Nephron progenitor cell (in vitro differentiated cells): Measurements from ENCODE around the gene PRPF40A.
"Not testable (repeated sequence)": the region's sequence is repeated elsewhere in the genome, so short reads cannot be mapped to it uniquely, and the experiment has no call there.

Experiments used
- DNase-seq: peaks from one replicate; pipeline ENCODE4 v3.0.0; 2021
- H3K27ac Mint-ChIP-seq: 2 replicates; pipeline ENCODE4 v1.8.0; 2021; ENCODE audit warnings: mild to moderate bottlenecking, moderate library complexity, mixed read lengths
- H3K27me3 Mint-ChIP-seq: 2 replicates; pipeline ENCODE4 v1.8.0; 2021; ENCODE audit warnings: mild to moderate bottlenecking, low read depth, mixed read lengths; ENCODE audit not compliant: poor library complexity
- H3K36me3 Mint-ChIP-seq: 2 replicates; pipeline ENCODE4 v1.8.0; 2021; ENCODE audit warnings: low read depth, mixed read lengths
- H3K4me1 Mint-ChIP-seq: 2 replicates; pipeline ENCODE4 v1.8.0; 2021; ENCODE audit warnings: mixed read lengths
- H3K4me3 Mint-ChIP-seq: 2 replicates; pipeline ENCODE4 v1.8.0; 2021; ENCODE audit warnings: mild to moderate bottlenecking, moderate library complexity, mixed read lengths
- H3K9me3 Mint-ChIP-seq: 2 replicates; pipeline ENCODE4 v1.8.0; 2021; ENCODE audit warnings: mild to moderate bottlenecking, moderate library complexity, mixed read lengths
- TF ChIP-seq, protein P1 (sequence below): fragments of 200-600 bp; sonication (generic); IDR thresholded peaks from 2 replicates; pipeline ENCODE4 v1.5.0; 2021; ENCODE audit warnings: antibody characterized with exemption

PRPF40A gene

DNA sequence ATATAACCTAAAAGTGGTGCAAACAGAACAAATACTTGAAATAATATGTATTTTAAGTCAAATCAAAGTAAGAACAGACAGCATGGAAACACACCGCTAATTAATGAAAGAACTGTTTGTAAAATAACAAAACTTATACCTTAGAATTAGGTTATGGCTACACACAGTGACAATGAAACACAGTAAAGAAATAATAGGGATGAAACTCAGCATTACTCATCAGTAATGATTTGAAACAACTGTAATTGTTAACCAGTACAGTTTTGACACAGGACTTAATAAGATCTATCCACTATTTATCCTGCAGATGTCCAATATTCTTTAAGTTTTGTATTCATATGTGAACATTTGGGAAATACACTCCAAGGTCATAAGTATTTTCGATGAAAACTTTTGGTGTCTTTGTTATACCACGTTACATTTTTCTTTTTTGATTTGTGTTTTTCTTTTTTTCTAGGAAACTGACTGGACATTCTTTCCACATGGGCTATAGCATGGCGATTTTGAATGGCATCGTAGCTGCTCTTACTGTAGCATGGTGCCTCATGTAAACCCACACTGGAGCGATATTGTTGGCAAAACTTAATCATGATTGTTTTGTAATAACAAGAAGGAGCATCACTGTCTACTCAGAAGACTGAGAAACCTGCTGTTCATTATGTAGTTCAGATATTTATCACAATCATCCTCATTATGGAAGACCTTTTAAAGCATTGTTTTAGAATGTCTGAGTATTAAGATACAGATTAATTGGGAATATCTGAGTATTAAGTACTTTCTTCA lies 42.2 kb upstream of the PRPF40A start:
- Mint-ChIP-seq H3K27ac (no peak overlapping the region), H3K36me3 (peaks cover 51% of the 10 kb centered on the region), H3K27me3 (no peaks in the 10 kb centered on the region), H3K4me1 (peaks cover 5% of the 10 kb centered on the region), H3K4me3 (no peak overlapping the region), H3K9me3 (no peaks in the 10 kb centered on the region)
- no peak for DNase-seq
- TF ChIP-seq, protein P1, sequence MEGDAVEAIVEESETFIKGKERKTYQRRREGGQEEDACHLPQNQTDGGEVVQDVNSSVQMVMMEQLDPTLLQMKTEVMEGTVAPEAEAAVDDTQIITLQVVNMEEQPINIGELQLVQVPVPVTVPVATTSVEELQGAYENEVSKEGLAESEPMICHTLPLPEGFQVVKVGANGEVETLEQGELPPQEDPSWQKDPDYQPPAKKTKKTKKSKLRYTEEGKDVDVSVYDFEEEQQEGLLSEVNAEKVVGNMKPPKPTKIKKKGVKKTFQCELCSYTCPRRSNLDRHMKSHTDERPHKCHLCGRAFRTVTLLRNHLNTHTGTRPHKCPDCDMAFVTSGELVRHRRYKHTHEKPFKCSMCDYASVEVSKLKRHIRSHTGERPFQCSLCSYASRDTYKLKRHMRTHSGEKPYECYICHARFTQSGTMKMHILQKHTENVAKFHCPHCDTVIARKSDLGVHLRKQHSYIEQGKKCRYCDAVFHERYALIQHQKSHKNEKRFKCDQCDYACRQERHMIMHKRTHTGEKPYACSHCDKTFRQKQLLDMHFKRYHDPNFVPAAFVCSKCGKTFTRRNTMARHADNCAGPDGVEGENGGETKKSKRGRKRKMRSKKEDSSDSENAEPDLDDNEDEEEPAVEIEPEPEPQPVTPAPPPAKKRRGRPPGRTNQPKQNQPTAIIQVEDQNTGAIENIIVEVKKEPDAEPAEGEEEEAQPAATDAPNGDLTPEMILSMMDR: no peak

DNA sequence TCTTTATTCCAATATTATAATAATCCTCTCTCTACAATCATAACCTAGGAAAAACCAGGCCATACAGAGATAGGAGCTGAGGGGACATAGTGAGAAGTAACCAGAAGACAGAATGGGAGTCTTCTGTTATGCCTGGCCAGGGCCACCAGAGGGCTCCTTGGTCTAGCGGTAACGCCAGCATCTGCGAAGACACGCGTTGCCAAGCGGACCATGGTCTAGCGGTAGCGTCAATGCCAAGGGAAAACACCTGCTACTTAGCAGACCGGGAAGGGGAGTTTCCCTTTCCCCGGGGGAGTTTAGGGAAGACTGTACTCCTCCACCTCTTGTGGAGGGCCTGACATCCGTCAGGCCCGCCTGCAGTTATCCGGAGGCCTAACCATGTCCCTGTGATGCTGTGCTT lies 37.8 kb upstream of the PRPF40A start:
- Mint-ChIP-seq H3K27me3 (no peaks in the 10 kb centered on the region), H3K9me3 (no peaks in the 10 kb centered on the region), H3K4me1 (peaks cover 5% of the 10 kb centered on the region), H3K4me3 (no peak overlapping the region), H3K27ac (no peak overlapping the region), H3K36me3 (peaks cover 74% of the 10 kb centered on the region)
- TF ChIP-seq, protein P1: peak; percentile 61
- peak; percentile 56 for DNase-seq

DNA sequence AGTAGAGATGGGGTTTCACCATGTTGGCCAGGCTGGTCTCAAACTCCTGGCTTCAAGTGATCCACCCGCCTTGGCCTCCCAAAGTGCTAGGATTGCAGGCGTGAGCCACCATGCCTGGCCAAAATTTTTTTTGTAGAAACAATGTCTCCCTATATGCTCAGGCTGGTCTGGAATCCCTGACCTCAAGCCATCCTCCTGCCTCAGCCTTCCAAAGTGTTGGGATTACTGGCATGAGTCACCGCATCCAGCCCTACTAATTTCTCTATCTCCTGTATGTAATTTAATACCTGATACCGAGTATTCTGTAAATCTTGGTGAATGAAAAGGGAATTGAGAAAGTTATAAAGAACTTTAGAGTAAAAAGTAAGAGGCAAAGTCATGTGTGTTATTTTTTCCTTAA lies 30.5 kb upstream of the PRPF40A start:
- H3K9me3 Mint-ChIP-seq, H3K27me3 Mint-ChIP-seq, H3K4me3 Mint-ChIP-seq, H3K27ac Mint-ChIP-seq, DNase-seq, H3K4me1 Mint-ChIP-seq: not testable (repeated sequence)
- peaks cover 52% of the 10 kb centered on the region for H3K36me3 Mint-ChIP-seq

DNA sequence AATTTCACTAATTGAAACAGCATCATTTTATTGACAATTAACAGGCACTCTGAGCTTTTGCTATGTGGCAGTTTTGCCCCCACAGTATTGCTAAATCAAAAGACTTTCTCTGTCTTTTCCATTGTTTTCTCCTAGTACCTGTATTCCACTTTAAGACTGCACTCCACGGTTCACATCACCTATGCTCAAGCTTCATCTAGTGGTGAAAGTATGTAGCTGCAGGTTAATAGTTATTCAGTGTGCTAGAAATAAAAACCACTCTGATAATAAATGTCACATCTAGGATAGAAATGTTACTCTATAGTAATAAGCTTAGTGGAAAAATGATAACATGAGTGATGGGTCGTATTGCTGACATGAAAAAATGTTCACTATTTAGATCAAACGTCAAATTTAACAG lies 25.7 kb upstream of the PRPF40A start:
- TF ChIP-seq, protein P1: peak; percentile 45
- Mint-ChIP-seq H3K9me3 (peaks cover 22% of the 10 kb centered on the region), H3K36me3 (peaks cover 40% of the 10 kb centered on the region), H3K27ac (no peak overlapping the region), H3K27me3 (no peaks in the 10 kb centered on the region), H3K4me3 (no peak overlapping the region), H3K4me1 (no peaks in the 10 kb centered on the region)
- DNase-seq: no peak

DNA sequence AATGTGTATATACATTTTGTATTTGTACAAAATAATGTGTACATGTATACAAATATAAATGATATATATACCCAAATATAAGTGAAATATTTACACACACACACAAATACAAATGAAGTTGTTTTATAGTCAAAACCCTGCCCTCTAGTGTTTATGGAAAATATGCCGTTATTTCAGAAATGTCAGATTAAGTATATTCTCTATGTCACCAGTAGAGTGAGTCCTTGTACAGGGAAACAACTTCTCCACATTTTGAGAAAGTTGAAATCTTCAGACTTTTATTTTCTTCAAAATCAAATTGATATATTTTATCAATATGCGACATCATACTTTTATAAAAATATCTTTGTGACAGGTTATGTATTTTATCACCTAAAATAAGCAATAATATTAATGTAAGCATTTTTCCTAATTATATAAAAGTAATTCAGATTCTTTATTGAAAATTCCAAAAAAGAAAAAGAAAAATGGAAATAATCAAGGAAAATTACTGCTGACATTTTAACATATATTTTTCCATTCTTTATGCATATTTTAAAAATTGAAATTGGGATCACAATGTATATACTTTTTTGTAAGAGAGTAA lies 23.6 kb upstream of the PRPF40A start:
- Mint-ChIP-seq H3K4me3 (no peak overlapping the region), H3K4me1 (no peaks in the 10 kb centered on the region), H3K27ac (no peak overlapping the region), H3K27me3 (no peaks in the 10 kb centered on the region), H3K9me3 (peaks cover 32% of the 10 kb centered on the region), H3K36me3 (peaks cover 49% of the 10 kb centered on the region)
- TF ChIP-seq, protein P1: peak; percentile 60
- DNase-seq: no peak

DNA sequence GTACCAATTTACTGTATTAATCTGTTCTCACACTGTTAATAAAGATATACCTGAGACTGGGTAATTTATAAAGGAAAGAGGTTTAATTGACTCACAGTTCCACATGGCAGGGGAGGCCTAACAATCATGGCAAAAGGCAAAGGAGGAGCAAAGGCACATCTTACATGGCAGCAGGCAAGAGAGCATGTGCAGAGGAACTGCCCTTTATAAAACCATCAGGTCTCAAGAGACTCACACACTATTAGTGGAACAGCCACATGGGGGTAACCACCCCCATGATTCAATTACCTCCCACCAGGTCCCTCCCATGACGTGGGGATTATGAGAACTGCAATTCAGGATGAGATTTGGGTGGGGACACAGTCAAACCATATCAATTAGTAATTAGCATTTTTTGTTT lies 22.4 kb upstream of the PRPF40A start:
- DNase-seq, H3K27ac Mint-ChIP-seq, H3K4me3 Mint-ChIP-seq, H3K4me1 Mint-ChIP-seq, H3K27me3 Mint-ChIP-seq: not testable (repeated sequence)
- Mint-ChIP-seq H3K36me3 (peaks cover 54% of the 10 kb centered on the region), H3K9me3 (peaks cover 32% of the 10 kb centered on the region)

DNA sequence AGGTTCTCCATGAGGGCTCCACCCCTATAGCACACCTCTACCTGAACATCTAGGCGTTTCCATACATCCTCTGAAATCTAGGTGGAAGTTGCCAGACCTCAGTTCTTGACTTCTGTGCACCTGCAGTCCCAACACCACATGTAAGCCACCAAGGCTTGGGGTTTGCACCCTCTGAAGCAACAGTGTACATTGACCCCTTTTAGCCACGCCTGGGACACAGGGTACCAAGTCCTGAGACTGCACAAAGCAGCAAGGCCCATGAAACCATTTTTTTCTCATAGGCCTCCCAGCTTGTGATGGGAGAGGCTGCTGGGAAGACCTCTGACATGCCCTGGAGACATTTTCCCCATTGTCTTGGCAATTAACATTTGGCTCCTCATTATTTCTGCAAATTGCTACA lies 21.2 kb upstream of the PRPF40A start:
- Mint-ChIP-seq H3K27ac (no peak overlapping the region), H3K4me3 (no peak overlapping the region), H3K4me1 (no peaks in the 10 kb centered on the region), H3K9me3 (peaks cover 32% of the 10 kb centered on the region), H3K36me3 (peaks cover 55% of the 10 kb centered on the region), H3K27me3 (no peaks in the 10 kb centered on the region)
- TF ChIP-seq, protein P1: no peak
- DNase-seq: no peak

DNA sequence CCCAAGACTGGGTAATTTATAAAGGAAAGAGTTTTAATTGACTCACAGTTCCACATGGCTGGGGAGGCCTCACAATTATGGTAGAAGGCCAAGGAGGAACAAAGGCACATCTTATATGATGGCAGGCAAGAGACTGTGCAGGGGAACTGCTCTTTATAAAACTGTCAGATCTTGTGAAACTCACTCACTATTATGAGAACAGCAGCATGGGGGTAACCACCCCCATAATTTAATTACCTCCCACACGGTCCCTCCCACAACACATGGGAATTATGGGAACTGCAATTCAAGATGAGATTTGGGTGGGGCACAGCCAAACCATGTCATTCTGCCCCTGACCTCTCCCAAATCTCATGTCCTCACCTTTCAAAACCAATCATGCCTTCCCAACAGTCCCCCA lies 20.2 kb upstream of the PRPF40A start:
- not testable (repeated sequence) for H3K27me3 Mint-ChIP-seq, H3K27ac Mint-ChIP-seq, DNase-seq, H3K4me1 Mint-ChIP-seq, H3K4me3 Mint-ChIP-seq
- peaks cover 55% of the 10 kb centered on the region for H3K36me3 Mint-ChIP-seq
- H3K9me3 Mint-ChIP-seq: peaks cover 32% of the 10 kb centered on the region
